ENCODE results near the gene SHKBP1. TPM values are rescaled to one million over a fixed set of nuclear protein-coding genes. Genes with fewer than 3 reads are reported as not detected.

The SHKBP1 gene
- total and polyA plus RNA-seq, 9 of the 15 experiments (the other 6 are each of a cell fraction or from before 2014, with no cell fraction given), result 1.2 to 58.1 (median 22.3) TPM

- Histone ChIP-seq H3K4me2 (ENCODE audit: insufficient read depth, low read length) (no peak overlapping the region), H3K9ac (ENCODE audit: insufficient read depth in 1 of 2, low read depth in 2 of 2, low read length in 2 of 2) (peak overlapping the region in 1 of 2 experiments; percentile 70; a peak in 1 of 4 replicates), H3K27me3 (ENCODE audit: control insufficient read depth in 2 of 2, insufficient read depth in 2 of 2, low read length in 2 of 2) (no peaks in the 10 kb centered on the region), H3K4me1 (replicated peaks in 1 of 2; ENCODE audit: control insufficient read depth in 2 of 2, insufficient read depth in 2 of 2, low read length in 2 of 2) (peaks cover 12 to 48% of the 10 kb centered on the region in 2 experiments; a peak in 4 of 5 replicates), H3K9me1 (ENCODE audit: control insufficient read depth, insufficient read depth, low read length) (no peaks in the 10 kb centered on the region), H3K4me3 (no peak overlapping the region), H3K36me3 (ENCODE audit: control insufficient read depth, insufficient read depth, low read length) (peaks cover 52% of the 10 kb centered on the region; the same call in 2 of the 3 replicates), H3K9me3 (replicated peaks; ENCODE audit: control insufficient read depth, insufficient read depth, low read depth, low read length) (no peaks in the 10 kb centered on the region), H3K27ac (ENCODE audit: extremely low read depth, low read depth, low read length) (peak overlapping the region; percentile 15; the same call in 1 of the 3 replicates), H2AFZ (ENCODE audit: low read depth, low read length) (no peak overlapping the region), H4K20me1 (replicated peaks; ENCODE audit: control insufficient read depth, insufficient read depth, low read length) (no peaks in the 10 kb centered on the region), H3K79me2 (ENCODE audit: control insufficient read depth, insufficient read depth, low read length) (peaks cover 4% of the 10 kb centered on the region; the same call in 2 of the 3 replicates)
- FAIRE-seq (no peak), DNase-seq (ENCODE audit: extremely low read depth in 1 of 4, low spot score in 3 of 4) (no peak), ATAC-seq (no peak)
- ChIA-PET POLR2A (no interaction called here), CTCF (ENCODE audit: low intra/inter-chr PET ratio) (no interaction called here)
- 62% methylated on average over 5 of the region's 5 CpGs for WGBS (ENCODE audit: insufficient coverage, low coverage, missing lambda C conversion rate)
- no TSS peak for BruUV-seq (replicated peaks)
- in situ Hi-C loops (cut with MboI), result no loop called here
- TF ChIP-seq EP300 (IDR thresholded peaks at IDR 0.05; ENCODE audit: low read length) (no peak), KDM4B (IDR thresholded peaks at IDR 0.05; ENCODE audit: borderline replicate concordance in 2 of 2, low read depth in 1 of 2) (no peak), SIN3A (IDR thresholded peaks at IDR 0.05; ENCODE audit: borderline replicate concordance in 2 of 2, control insufficient read depth in 1 of 2, low read depth in 2 of 2, low read length in 2 of 2) (no peak), ARHGAP35 (IDR thresholded peaks at IDR 0.05; ENCODE audit: partially characterized antibody) (no peak), SLC30A9 (CRISPR knock-in tag; IDR thresholded peaks at IDR 0.05) (no peak), TEAD1 (CRISPR knock-in tag; IDR thresholded peaks at IDR 0.05) (no peak), ZBTB49 (CRISPR knock-in tag; IDR thresholded peaks at IDR 0.05; ENCODE audit: borderline replicate concordance) (no peak), GATAD2A (IDR thresholded peaks at IDR 0.05) (no peak), IRF2 (CRISPR knock-in tag; IDR thresholded peaks at IDR 0.05) (no peak), RB1 (IDR thresholded peaks at IDR 0.05; ENCODE audit: low read depth) (no peak), KLF6 (CRISPR knock-in tag; IDR thresholded peaks at IDR 0.05; ENCODE audit: borderline replicate concordance) (no peak), SMARCA5 (IDR thresholded peaks at IDR 0.05) (no peak)
- intact Hi-C loops (cut with micrococcal nuclease), result no loop called here
Measured at GRCh38 chr19:40616178-40616577, 39.5 kb downstream of the SHKBP1 start.

Data from K562 (cell line).